Measurements from ENCODE around the gene RASGRP2.

Gene RASGRP2

GRCh38 chr11:64743591-64744543 lies at the start of gene RASGRP2:
TSS of gene RASGRP2 (minus strand) at chr11:64744142. CDS start at chr11:64742866, 1,276 bp downstream.
- peak; percentile 69 to 73 for DNase-seq (ENCODE audit: low read depth in 2 of 2)

- no peak for DNase-seq (ENCODE audit: low read depth in 2 of 2)
Observed at GRCh38 chr11:64792482-64792881, 48.5 kb upstream of the RASGRP2 start.

GRCh38 chr11:64791781-64792291 lies 47.9 kb upstream of the RASGRP2 start:
- no peak for DNase-seq (ENCODE audit: low read depth in 2 of 2)

GRCh38 chr11:64790205-64791095 lies 46.5 kb upstream of the RASGRP2 start:
- DNase-seq (ENCODE audit: low read depth in 2 of 2), result no peak

GRCh38 chr11:64789331-64790204 lies 45.6 kb upstream of the RASGRP2 start:
- no peak for DNase-seq (ENCODE audit: low read depth in 2 of 2)

- DNase-seq (ENCODE audit: low read depth in 2 of 2), result no peak
Observed at GRCh38 chr11:64788321-64789215, 44.6 kb upstream of the RASGRP2 start.

GRCh38 chr11:64787526-64788320 lies 43.8 kb upstream of the RASGRP2 start:
- no peak for DNase-seq (ENCODE audit: low read depth in 2 of 2)

GRCh38 chr11:64786308-64786707 lies 42.4 kb upstream of the RASGRP2 start:
- no peak for DNase-seq (ENCODE audit: low read depth in 2 of 2)

GRCh38 chr11:64784813-64785581 lies 41.1 kb upstream of the RASGRP2 start:
- no peak for DNase-seq (ENCODE audit: low read depth in 2 of 2)

GRCh38 chr11:64778473-64779298 lies 34.7 kb upstream of the RASGRP2 start, which contains the start of gene SF1:
TSS of gene SF1 (minus strand) at chr11:64778542. CDS start at chr11:64778392, 150 bp downstream.
- peak; percentile 95 to 97 for DNase-seq (ENCODE audit: low read depth in 2 of 2)

- DNase-seq (ENCODE audit: low read depth in 2 of 2), result no peak
Observed at GRCh38 chr11:64778223-64778472, 34.2 kb upstream of the RASGRP2 start.

- DNase-seq (ENCODE audit: low read depth in 2 of 2), result peak; percentile 68 to 79
Observed at GRCh38 chr11:64777449-64778222, 33.7 kb upstream of the RASGRP2 start.

- DNase-seq (ENCODE audit: low read depth in 2 of 2), result no peak
Observed at GRCh38 chr11:64776875-64777274, 32.9 kb upstream of the RASGRP2 start.

GRCh38 chr11:64776425-64776824 lies 32.5 kb upstream of the RASGRP2 start:
- DNase-seq (ENCODE audit: low read depth in 2 of 2), result no peak

- no peak for DNase-seq (ENCODE audit: low read depth in 2 of 2)
Observed at GRCh38 chr11:64774144-64774543, 30.2 kb upstream of the RASGRP2 start.

GRCh38 chr11:64772303-64773018 lies 28.5 kb upstream of the RASGRP2 start:
- DNase-seq (ENCODE audit: low read depth in 2 of 2), result no peak

Measured in stimulated activated CD8-positive, alpha-beta memory T cell treated with anti-CD3 and anti-CD28 coated beads, Interleukin-2, amount 100 ng/mL, for 48 hours (primary cell).